OCI-LY1 (cell line): Measurements from ENCODE around the gene KREMEN1.

ENCODE experiments used
- H2AFZ ChIP-seq: fragments of 200-600 bp; sonication (generic), shearing (Covaris generic); 2 replicates; pipeline ENCODE4 v1.6.0; 2014; ENCODE audit warnings: antibody characterized with exemption, mild to moderate bottlenecking, low read length
- H3F3A ChIP-seq: fragments of 200-600 bp; sonication (generic), shearing (Covaris generic); 2 replicates; pipeline ENCODE4 v1.6.0; 2014; ENCODE audit warnings: mild to moderate bottlenecking, antibody characterized with exemption, low read length, moderate library complexity; ENCODE audit not compliant: insufficient read depth
- H3K27ac ChIP-seq: fragments of 200-600 bp; sonication (generic); 2 replicates; pipeline ENCODE4 v1.5.1; 2014; ENCODE audit warnings: low read length, mixed run types, mild to moderate bottlenecking, low read depth; ENCODE audit not compliant: poor library complexity, severe bottlenecking
- H3K27me3 ChIP-seq: fragments of 200-600 bp; sonication (generic); 2 replicates; pipeline ENCODE4 v1.6.0; 2014; ENCODE audit warnings: antibody characterized with exemption, mild to moderate bottlenecking, low read length, moderate library complexity; ENCODE audit not compliant: insufficient read depth
- H3K36me3 ChIP-seq: fragments of 200-600 bp; sonication (generic); 2 replicates; pipeline ENCODE4 v1.6.1; 2014; ENCODE audit warnings: mild to moderate bottlenecking, antibody characterized with exemption, low read length, moderate library complexity, mixed read lengths; ENCODE audit not compliant: insufficient read depth
- H3K4me1 ChIP-seq: fragments of 200-600 bp; sonication (generic); 2 replicates; pipeline ENCODE4 v1.5.1; 2014; ENCODE audit warnings: mild to moderate bottlenecking, low read length, moderate library complexity; ENCODE audit not compliant: insufficient read depth, severe bottlenecking
- H3K4me2 ChIP-seq: fragments of 200-600 bp; sonication (generic), shearing (Covaris generic); 2 replicates; pipeline ENCODE4 v1.6.1; 2014; ENCODE audit warnings: low read length
- H3K4me3 ChIP-seq: fragments of 200-600 bp; sonication (generic); 2 replicates; pipeline ENCODE4 v1.5.1; 2014; ENCODE audit warnings: low read length, low read depth, mild to moderate bottlenecking, mixed read lengths; ENCODE audit not compliant: poor library complexity, severe bottlenecking
- H3K79me2 ChIP-seq: fragments of 200-600 bp; shearing (Covaris generic); 2 replicates; pipeline ENCODE4 v1.6.1; 2016; ENCODE audit warnings: mixed run types, low read length, mixed read lengths; ENCODE audit not compliant: insufficient read depth
- H3K9ac ChIP-seq: fragments of 200-600 bp; sonication (generic), shearing (Covaris generic); 2 replicates; pipeline ENCODE4 v1.6.1; 2014; ENCODE audit warnings: mild to moderate bottlenecking, low read length, mixed read lengths
- H3K9me2 ChIP-seq: fragments of 200-600 bp; sonication (generic), shearing (Covaris generic); 2 replicates; pipeline ENCODE4 v1.6.1; 2014; ENCODE audit warnings: low read depth, mild to moderate bottlenecking, low read length, mixed read lengths
- H3K9me3 ChIP-seq: fragments of 200-600 bp; shearing (Covaris generic); 2 replicates; pipeline ENCODE4 v1.6.1; 2014; ENCODE audit warnings: low read length, mixed read lengths
- H4K20me1 ChIP-seq: fragments of 200-600 bp; sonication (generic), shearing (Covaris generic); 2 replicates; pipeline ENCODE4 v1.6.0; 2016; ENCODE audit warnings: mild to moderate bottlenecking, low read length; ENCODE audit not compliant: insufficient read depth
- CTCF ChIP-seq: fragments of 200-600 bp; sonication (generic), shearing (Covaris generic); IDR thresholded peaks from 2 replicates; pipeline ENCODE4 v1.5.1; 2017; ENCODE audit warnings: mild to moderate bottlenecking, antibody characterized with exemption, low read length, moderate library complexity, mixed read lengths
- EZH2 ChIP-seq: fragments of 200-600 bp; sonication (generic), shearing (Covaris generic); IDR thresholded peaks from 2 replicates; pipeline ENCODE4 v1.8.0; 2017; ENCODE audit warnings: borderline replicate concordance, mixed run types, mild to moderate bottlenecking, antibody characterized with exemption, low read length, moderate library complexity, mixed read lengths

KREMEN1 gene

GRCh38 chr22:29216011-29216872, 143.4 kb downstream of the KREMEN1 start:
- Histone ChIP-seq H3K27me3 (peaks cover 19% of the 10 kb centered on the region), H3K4me1 (no peaks in the 10 kb centered on the region), H3K9ac (no peak overlapping the region), H3K27ac (no peak overlapping the region), H3F3A (no peaks in the 10 kb centered on the region), H3K9me2 (no peaks in the 10 kb centered on the region), H3K4me3 (no peak overlapping the region), H2AFZ (no peak overlapping the region), H4K20me1 (no peaks in the 10 kb centered on the region), H3K36me3 (no peaks in the 10 kb centered on the region), H3K9me3 (no peaks in the 10 kb centered on the region), H3K4me2 (no peak overlapping the region), H3K79me2 (no peaks in the 10 kb centered on the region)
- TF ChIP-seq EZH2 (no peak), CTCF (no peak)

GRCh38 chr22:29216873-29217666, 144.2 kb downstream of the KREMEN1 start:
- Histone ChIP-seq H3K4me3 (no peak overlapping the region), H3K4me2 (no peak overlapping the region), H3K36me3 (no peaks in the 10 kb centered on the region), H3K27me3 (peaks cover 16% of the 10 kb centered on the region), H4K20me1 (no peaks in the 10 kb centered on the region), H3F3A (no peaks in the 10 kb centered on the region), H3K9me3 (no peaks in the 10 kb centered on the region), H3K27ac (no peak overlapping the region), H3K9me2 (no peaks in the 10 kb centered on the region), H3K79me2 (no peaks in the 10 kb centered on the region), H3K4me1 (no peaks in the 10 kb centered on the region), H3K9ac (no peak overlapping the region), H2AFZ (no peak overlapping the region)
- no peak for TF ChIP-seq CTCF
- TF ChIP-seq EZH2, result no peak
